AG04450 (cell line): ENCODE results near the gene JADE3. TPM values are rescaled to one million over a fixed set of nuclear protein-coding genes. Genes with fewer than 3 reads are reported as not detected.

Source experiments
- CTCF ChIA-PET: fragments of 300-600, 350-600 bp; formaldehyde crosslinking; extraction: SDS; loops from one replicate; lab custom pipeline; 2022; ENCODE audit warnings: antibody characterized with exemption, inconsistent platforms; lab: Charles Lee
- POLR2A ChIA-PET: fragments of 350-600 bp; formaldehyde crosslinking; extraction: SDS; loops from one replicate; lab custom pipeline; 2021; ENCODE audit warnings: antibody characterized with exemption, inconsistent platforms; lab: Yijun Ruan, JAX
- DNase-seq: peaks from one replicate; pipeline ENCODE4 v3.0.0-alpha.2; 2011; ENCODE audit warnings: low read depth, low spot score
- H3K27ac ChIP-seq: one replicate; pipeline ENCODE4 v1.5.1; 2012; ENCODE audit warnings: low read depth, low read length, control low read depth
- H3K27me3 ChIP-seq: one replicate; pipeline ENCODE4 v1.6.0; 2012; ENCODE audit warnings: low read length; ENCODE audit not compliant: control insufficient read depth, insufficient read depth
- H3K4me3 ChIP-seq: 2 replicates; pipeline ENCODE4 v1.5.1; 2011; ENCODE audit warnings: mild to moderate bottlenecking, low read depth, low read length, control low read depth
- H3K9me3 ChIP-seq: 2 replicates; pipeline ENCODE4 v1.5.1; 2012; ENCODE audit warnings: low read length; ENCODE audit not compliant: control insufficient read depth, insufficient read depth
- polyA plus RNA-seq: library from polyadenylated mRNA; depleted of rRNA; stranded (reverse); fragments of >200 nt; gene quantifications from 2 replicates; pipeline ENCODE4 v1.2.3, GENCODE V29; 2011
- TF ChIP-seq, protein P1 (sequence below): IDR thresholded peaks from 2 replicates; pipeline ENCODE4 v1.5.1; 2011; ENCODE audit warnings: low read depth, low read length, control low read depth, inconsistent platforms

JADE3 gene
- polyA plus RNA-seq, 1 experiment, result 7.7 TPM

DNA sequence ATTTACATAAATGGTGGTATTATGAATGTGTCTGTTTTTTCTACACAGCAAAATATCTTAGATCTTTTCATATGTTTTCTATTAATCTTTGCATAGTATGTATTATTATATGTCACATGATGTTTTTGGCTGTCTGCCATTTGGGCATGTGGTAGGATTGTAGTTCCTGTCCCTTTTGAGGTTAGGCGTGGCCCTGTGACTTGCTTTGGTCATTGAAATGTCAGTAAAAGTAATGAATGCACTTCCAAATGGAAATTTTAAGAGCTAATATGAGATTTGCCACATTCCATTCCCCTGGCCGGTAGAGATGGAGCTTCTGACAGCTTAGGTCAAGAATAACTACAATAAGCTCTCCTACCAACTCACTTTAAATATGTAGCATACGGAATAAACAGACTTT is 45.1 kb downstream of the JADE3 start:
- no peak overlapping the region for H3K27ac ChIP-seq
- ChIA-PET CTCF (no interaction called here), POLR2A (no interaction called here)
- H3K4me3 ChIP-seq, result no peak overlapping the region
- H3K9me3 ChIP-seq, result no peaks in the 10 kb centered on the region
- no peak for DNase-seq
- TF ChIP-seq, protein P1, sequence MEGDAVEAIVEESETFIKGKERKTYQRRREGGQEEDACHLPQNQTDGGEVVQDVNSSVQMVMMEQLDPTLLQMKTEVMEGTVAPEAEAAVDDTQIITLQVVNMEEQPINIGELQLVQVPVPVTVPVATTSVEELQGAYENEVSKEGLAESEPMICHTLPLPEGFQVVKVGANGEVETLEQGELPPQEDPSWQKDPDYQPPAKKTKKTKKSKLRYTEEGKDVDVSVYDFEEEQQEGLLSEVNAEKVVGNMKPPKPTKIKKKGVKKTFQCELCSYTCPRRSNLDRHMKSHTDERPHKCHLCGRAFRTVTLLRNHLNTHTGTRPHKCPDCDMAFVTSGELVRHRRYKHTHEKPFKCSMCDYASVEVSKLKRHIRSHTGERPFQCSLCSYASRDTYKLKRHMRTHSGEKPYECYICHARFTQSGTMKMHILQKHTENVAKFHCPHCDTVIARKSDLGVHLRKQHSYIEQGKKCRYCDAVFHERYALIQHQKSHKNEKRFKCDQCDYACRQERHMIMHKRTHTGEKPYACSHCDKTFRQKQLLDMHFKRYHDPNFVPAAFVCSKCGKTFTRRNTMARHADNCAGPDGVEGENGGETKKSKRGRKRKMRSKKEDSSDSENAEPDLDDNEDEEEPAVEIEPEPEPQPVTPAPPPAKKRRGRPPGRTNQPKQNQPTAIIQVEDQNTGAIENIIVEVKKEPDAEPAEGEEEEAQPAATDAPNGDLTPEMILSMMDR, result no peak
- no peaks in the 10 kb centered on the region for H3K27me3 ChIP-seq

DNA sequence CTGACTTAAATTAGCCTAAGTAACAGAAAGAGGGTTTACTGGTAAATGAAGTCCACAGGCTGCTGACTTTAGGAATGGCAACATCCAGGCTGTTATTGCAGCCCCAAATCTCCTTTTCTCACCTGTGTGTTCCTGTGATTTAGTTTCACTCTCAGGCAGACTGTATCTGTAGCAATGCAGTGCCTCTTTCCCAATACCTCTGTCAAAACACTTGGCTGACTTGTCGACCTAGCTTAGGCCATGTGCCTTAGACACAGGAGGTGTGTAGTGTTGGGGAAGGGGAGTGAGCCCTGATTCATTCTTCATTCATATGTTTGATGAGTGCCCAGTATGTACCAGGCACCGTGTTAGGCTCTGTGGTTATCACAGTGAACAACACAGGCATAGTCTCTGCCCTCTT is 46.9 kb downstream of the JADE3 start:
- TF ChIP-seq, protein P1, result no peak
- ChIA-PET CTCF (interaction anchor here (1.0 kb wide), 1 partner anchor 19 kb away, joined by 3 read pairs; no protein-coding TSS in a partner anchor), POLR2A (no interaction called here)
- Histone ChIP-seq H3K27me3 (no peaks in the 10 kb centered on the region), H3K27ac (no peak overlapping the region), H3K9me3 (no peaks in the 10 kb centered on the region), H3K4me3 (no peak overlapping the region)
- no peak for DNase-seq

DNA sequence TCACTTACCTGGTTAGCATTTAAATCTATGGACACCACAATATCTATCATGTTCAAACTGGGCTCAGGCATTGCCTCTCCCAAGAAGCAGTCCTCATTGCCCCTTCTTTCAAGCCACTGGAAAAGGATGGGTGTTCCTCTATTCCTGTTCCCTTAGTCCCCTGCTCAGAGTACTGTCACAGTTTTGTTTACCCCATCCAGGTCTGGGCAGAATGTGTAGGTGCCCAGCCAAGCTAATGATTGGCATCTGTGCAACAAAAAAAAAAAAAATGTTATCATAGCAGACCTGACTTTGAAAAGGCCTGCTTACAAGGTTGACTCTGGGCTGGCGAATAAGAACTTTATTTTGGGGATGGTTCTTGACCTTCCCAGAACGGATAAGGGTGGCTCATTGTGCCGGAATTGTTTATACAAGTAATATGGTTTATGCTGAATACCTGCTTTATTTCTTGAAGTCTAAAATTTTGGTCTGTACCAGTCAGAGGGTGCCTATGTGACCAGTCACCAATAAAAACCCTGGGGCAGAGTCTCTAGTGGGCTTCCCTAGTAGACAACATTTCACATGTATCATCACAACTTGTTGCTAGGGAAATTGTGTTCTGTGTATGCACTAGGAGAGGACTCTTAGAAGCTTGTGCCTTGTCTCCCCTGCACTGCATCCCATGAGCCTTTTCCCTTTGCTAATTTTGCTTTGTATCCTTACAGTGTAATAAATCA is 47.9 kb downstream of the JADE3 start:
- H3K9me3 ChIP-seq, result no peaks in the 10 kb centered on the region
- POLR2A ChIA-PET, result no interaction called here
- TF ChIP-seq, protein P1, result no peak
- DNase-seq, result no peak
- H3K4me3 ChIP-seq, result no peak overlapping the region
- H3K27me3 ChIP-seq, result no peaks in the 10 kb centered on the region
- CTCF ChIA-PET, result no interaction called here
- no peak overlapping the region for H3K27ac ChIP-seq

DNA sequence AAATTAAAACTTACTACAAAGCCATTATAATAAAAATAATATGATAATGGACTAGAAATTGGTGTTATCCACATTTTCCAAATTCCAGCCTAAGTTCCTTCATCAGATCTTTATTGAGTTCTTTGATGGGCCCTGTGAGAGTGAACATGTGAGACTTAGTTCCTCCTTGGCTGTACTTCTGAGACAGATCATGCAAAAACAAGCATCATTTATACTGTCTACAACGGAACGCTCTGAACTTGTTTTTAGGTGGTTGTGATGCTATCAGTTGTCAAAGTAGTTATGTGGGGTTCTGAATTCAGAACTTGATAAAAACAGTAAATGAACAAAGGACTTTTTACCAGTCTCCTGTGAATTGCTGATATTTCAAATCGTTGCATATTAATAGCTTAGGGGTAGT is 48.9 kb downstream of the JADE3 start:
- no peak for DNase-seq
- no peaks in the 10 kb centered on the region for H3K9me3 ChIP-seq
- no peaks in the 10 kb centered on the region for H3K27me3 ChIP-seq
- ChIA-PET CTCF (no interaction called here), POLR2A (no interaction called here)
- TF ChIP-seq, protein P1, result no peak
- no peak overlapping the region for H3K27ac ChIP-seq
- H3K4me3 ChIP-seq, result no peak overlapping the region

DNA sequence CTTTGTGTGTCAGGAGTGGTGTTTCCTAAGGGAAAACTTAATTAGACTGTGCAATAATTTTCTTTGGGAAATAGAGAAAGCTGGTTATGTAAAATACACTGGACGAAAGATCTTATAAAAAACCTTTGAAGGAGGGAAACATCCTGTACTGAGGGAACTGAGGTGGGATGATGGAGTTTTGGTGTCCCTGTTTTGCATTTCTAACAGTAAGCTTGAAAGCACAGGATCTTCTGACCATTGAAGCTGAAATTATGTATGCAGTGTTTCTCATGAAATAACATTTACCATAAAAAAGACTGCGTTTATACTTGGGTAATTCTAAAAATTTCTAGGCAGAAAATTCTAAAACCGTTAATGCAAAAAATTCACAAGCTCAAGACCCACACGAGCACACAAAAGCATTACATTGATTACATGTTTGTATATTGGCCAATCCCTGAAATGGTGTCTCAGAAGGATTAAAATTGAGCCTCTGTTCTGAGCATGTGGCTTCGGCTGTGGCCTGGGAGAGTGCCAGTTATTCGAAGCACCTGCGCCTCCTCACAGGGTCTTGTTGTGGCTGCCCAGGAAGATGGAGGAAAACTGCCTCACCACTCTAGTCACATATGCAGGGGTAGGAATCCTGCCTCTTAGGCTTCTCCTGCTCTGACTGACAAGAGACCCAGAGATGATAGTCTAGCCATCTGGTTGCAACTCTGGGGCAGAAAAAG is 49.5 kb downstream of the JADE3 start:
- DNase-seq, result no peak
- Histone ChIP-seq H3K27ac (no peak overlapping the region), H3K27me3 (no peaks in the 10 kb centered on the region), H3K9me3 (no peaks in the 10 kb centered on the region), H3K4me3 (no peak overlapping the region)
- ChIA-PET CTCF (no interaction called here), POLR2A (no interaction called here)
- TF ChIP-seq, protein P1, result no peak
